ENCODE data around the gene PIPOX. TPM values are rescaled to one million over a fixed set of nuclear protein-coding genes. Genes with fewer than 3 reads are reported as not detected.

PIPOX gene
- total and polyA plus RNA-seq, 2 donors (not counting 3 experiments of a cell fraction or from before 2014, with no cell fraction given) = 0.62 to 2.5 TPM

DNA sequence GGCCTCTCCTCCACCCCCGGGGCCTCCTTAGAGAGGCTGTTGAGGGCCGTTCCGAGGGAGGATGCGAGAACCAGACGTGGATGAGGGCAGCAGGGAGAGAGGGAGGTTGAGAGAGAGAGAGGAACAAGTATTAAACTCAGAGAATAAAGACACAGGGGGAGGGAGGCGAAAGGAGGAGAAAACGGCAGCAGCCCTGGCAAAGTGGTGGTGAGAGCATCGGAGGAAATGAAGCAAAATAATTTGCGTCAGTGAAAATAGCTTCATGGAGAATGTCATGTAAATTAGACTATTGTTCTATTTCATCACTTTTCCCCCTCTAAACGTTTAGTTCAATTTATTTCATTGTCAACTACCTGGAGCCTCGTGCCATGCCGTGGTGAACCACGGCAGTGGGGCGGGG, 38.0 kb downstream of the PIPOX start:
- POLR2A ChIA-PET = no interaction called here
- intact Hi-C loops (cut with micrococcal nuclease) = no loop called here
- CTCF ChIA-PET = interaction anchor here (1.3 to 2.3 kb wide), 2 partner anchors 31 to 115 kb away, joined by 4 to 8 read pairs; no protein-coding TSS in a partner anchor

More for the DNA sequence above, 38.0 kb downstream of the PIPOX start:
- BruUV-seq (replicated peaks) = no TSS peak
- Histone ChIP-seq H3K9ac (replicated peaks; ENCODE audit: extremely low read depth, insufficient read depth, low read length) (no peak overlapping the region), H3K4me2 (ENCODE audit: insufficient read depth, low read length) (no peak overlapping the region), H3K27me3 (ENCODE audit: control insufficient read depth in 2 of 2, insufficient read depth in 2 of 2, low read length in 2 of 2) (no peaks in the 10 kb centered on the region), H2AFZ (ENCODE audit: low read depth, low read length) (no peak overlapping the region), H3K4me3 (replicated peaks in 1 of 3; ENCODE audit: insufficient read depth in 1 of 3, low read depth in 1 of 3, low read length in 3 of 3) (no peak overlapping the region), H3K9me1 (replicated peaks; ENCODE audit: control insufficient read depth, extremely low read depth, insufficient read depth, low read length) (no peaks in the 10 kb centered on the region), H3K36me3 (ENCODE audit: control insufficient read depth in 2 of 2, extremely low read depth in 1 of 2, insufficient read depth in 2 of 2, low read length in 2 of 2) (peaks cover 0 to under 1% of the 10 kb centered on the region in 2 experiments), H3K9me3 (replicated peaks; ENCODE audit: control insufficient read depth, insufficient read depth, low read length) (no peaks in the 10 kb centered on the region), H3K79me2 (ENCODE audit: control insufficient read depth, insufficient read depth, low read length) (no peaks in the 10 kb centered on the region), H3K27ac (ENCODE audit: insufficient read depth, low read depth, low read length) (no peak overlapping the region), H4K20me1 (replicated peaks; ENCODE audit: control insufficient read depth, extremely low read depth, insufficient read depth, low read length) (no peaks in the 10 kb centered on the region), H3K4me1 (ENCODE audit: control insufficient read depth, extremely low read depth, insufficient read depth, low read length) (no peaks in the 10 kb centered on the region)
- dilution Hi-C loops (cut with MboI; ENCODE audit: extremely low pct_ligation_motif_present, low sequenced_read_pairs) = no loop called here
- no peak for DNase-seq (ENCODE audit: low read depth, low spot score)
- FAIRE-seq = no peak
- TF ChIP-seq GATA2 (IDR thresholded peaks at IDR 0.05; ENCODE audit: insufficient read depth, insufficient read length, low read depth, low read length) = no peak
- TF ChIP-seq JUN (IDR thresholded peaks at IDR 0.05; ENCODE audit: borderline replicate concordance, insufficient read depth, insufficient read length, low read depth) = no peak
- TF ChIP-seq MYC (IDR thresholded peaks at IDR 0.05; ENCODE audit: low read depth, low read length) = no peak
- TF ChIP-seq, protein P1, sequence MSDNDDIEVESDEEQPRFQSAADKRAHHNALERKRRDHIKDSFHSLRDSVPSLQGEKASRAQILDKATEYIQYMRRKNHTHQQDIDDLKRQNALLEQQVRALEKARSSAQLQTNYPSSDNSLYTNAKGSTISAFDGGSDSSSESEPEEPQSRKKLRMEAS (IDR thresholded peaks at IDR 0.05; ENCODE audit: insufficient read depth, insufficient read length) = no peak
- no peak for TF ChIP-seq EZH2 (IDR thresholded peaks at IDR 0.05; ENCODE audit: borderline replicate concordance, low read depth, low read length, severe bottlenecking)
- no peak for TF ChIP-seq POLR2A (IDR thresholded peaks at IDR 0.05; ENCODE audit: low read depth, low read length)
- no peak for TF ChIP-seq FOS (IDR thresholded peaks at IDR 0.05; ENCODE audit: borderline replicate concordance, insufficient read depth, low read length)
- TF ChIP-seq POLR2AphosphoS5 (IDR thresholded peaks at IDR 0.05; ENCODE audit: insufficient read depth, low read depth, low read length) = no peak
- TF ChIP-seq, protein P2, sequence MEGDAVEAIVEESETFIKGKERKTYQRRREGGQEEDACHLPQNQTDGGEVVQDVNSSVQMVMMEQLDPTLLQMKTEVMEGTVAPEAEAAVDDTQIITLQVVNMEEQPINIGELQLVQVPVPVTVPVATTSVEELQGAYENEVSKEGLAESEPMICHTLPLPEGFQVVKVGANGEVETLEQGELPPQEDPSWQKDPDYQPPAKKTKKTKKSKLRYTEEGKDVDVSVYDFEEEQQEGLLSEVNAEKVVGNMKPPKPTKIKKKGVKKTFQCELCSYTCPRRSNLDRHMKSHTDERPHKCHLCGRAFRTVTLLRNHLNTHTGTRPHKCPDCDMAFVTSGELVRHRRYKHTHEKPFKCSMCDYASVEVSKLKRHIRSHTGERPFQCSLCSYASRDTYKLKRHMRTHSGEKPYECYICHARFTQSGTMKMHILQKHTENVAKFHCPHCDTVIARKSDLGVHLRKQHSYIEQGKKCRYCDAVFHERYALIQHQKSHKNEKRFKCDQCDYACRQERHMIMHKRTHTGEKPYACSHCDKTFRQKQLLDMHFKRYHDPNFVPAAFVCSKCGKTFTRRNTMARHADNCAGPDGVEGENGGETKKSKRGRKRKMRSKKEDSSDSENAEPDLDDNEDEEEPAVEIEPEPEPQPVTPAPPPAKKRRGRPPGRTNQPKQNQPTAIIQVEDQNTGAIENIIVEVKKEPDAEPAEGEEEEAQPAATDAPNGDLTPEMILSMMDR (IDR thresholded peaks at IDR 0.05; ENCODE audit: extremely low read depth in 1 of 2, insufficient read depth in 1 of 2, low read depth in 1 of 2, low read length in 2 of 2) = no peak
